HG02798 (cell line): ENCODE measurements around the gene TCIRG1.

Experiments
- ATAC-seq: cut with Tn5 transposase; IDR thresholded peaks from one replicate; pipeline ENCODE4 v1.9.1; 2021; ENCODE audit warnings: mild to moderate bottlenecking; ENCODE audit not compliant: unreplicated experiment, poor library complexity

TCIRG1 gene

DNA sequence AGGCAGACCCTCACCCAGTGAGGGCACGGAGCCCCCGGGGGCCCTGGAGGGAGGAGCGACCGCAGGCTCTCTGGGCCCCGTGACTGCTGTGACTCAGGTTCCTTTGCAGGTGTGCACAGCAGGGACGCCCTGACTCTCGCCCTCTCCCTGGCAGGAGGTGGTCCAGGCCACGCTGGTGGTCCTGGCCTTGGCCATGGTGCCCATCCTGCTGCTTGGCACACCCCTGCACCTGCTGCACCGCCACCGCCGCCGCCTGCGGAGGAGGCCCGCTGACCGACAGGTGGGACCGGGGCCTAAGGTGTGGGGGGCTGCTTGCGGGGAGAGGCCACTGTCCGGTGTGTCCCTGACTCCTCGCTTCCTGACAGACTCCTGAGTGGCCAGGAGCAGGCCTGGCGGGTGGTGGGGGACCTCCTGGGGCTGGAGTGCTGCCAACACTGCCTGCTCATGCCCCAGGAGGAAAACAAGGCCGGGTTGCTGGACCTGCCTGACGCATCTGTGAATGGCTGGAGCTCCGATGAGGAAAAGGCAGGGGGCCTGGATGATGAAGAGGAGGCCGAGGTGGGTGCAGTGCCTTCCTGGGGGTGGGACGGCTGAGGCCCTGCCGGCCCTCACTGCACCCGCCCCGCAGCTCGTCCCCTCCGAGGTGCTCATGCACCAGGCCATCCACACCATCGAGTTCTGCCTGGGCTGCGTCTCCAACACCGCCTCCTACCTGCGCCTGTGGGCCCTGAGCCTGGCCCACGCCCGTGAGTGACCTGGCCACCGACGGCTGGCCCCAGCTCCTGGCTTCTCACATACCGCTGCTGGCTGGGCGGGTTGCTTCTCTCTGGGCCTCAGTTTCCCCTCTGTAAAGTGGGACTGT, 10.9 kb downstream of the TCIRG1 start:
- ATAC-seq: no peak

DNA sequence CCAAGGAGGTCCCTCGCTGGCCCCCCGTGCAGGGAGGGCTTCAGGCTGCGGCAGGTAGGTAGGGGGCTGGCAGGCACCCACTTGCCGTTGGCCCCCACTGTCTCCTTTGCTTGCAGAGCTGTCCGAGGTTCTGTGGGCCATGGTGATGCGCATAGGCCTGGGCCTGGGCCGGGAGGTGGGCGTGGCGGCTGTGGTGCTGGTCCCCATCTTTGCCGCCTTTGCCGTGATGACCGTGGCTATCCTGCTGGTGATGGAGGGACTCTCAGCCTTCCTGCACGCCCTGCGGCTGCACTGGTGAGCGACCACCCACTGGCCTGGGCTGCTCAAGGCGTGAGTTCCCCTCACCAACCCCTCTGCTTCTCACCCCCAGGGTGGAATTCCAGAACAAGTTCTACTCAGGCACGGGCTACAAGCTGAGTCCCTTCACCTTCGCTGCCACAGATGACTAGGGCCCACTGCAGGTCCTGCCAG, 11.6 kb downstream of the TCIRG1 start:
- no peak for ATAC-seq

DNA sequence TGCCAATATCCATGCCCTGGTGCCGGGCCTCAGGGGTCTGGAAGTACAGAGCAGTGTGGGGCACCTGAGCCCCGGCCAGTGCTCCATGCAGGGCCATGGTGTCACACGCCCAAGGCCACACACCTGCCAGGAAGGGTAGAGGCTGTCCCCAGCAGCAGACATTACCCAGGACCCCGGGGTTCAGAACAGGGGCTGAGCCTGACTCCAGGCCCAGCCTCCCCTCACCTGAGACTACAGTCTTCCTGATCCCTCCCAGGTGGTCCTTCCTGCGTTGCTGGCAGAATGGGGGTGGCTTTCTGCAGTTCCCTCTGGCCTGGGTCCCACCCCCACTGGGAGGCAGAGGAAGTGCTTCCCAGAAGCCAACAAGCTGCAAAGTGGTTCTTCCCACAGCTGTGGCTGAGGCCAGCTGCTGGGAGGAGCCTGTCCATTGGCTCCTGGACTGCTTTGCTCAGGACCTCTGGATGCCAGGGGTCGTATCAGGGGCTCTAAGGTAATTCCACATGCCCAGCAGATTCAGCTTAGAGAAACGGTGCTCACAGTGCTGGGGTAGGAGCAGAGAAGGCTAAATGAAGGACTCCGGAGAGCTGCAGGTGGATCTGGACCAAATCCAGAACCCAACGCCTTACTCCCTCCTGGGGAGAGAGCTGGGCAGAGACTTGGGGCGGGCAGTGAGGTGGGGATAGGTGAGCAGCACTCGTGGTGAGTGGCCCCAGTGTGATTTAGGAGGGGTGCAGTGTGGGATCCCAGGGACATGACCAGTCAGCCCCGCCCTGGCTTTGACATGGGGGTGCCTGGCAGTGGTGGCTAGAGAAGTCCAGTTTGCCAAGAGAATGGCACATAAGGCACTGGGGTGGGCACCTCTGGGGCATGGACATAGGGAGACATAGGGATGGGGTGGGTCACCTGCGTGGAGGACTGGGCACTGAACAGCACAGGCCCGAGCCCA, 12.6 kb downstream of the TCIRG1 start:
- ATAC-seq: no peak

DNA sequence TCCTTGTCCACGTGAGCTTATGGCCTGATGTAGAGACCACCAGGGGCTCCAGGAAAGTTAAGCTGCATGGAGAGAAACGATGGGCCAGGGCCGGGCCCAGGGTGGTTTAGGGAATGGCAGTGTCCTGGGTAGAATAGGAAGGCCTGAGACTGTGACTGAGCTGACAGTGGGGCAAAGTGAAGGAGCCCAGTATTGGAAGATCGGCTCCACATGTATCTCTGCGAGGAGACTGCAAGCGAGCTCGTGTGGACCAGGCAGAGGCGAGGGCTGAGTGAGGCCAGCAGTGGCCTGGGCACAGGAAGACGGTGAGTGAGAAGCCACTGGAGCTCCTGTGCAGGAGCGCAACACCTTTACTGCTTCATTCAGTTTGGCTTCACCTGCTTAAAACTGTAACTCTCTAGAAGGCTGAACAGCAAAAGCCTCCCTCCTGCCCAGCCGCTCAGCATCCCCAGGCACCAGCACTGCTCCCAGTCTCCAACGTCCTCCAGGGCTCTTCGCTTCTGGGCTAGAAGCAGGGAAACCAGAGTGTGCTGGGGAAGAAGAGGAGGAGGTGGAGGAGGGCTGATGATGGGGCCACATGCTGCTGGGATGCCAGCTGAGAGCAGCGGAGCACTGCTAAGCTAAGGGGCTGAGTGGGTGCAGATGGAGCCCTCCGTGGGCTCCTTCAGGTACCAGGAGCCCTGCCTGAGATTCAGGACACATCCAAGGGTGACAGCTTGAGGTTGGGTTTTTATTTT, 13.5 kb downstream of the TCIRG1 start:
- ATAC-seq: no peak

DNA sequence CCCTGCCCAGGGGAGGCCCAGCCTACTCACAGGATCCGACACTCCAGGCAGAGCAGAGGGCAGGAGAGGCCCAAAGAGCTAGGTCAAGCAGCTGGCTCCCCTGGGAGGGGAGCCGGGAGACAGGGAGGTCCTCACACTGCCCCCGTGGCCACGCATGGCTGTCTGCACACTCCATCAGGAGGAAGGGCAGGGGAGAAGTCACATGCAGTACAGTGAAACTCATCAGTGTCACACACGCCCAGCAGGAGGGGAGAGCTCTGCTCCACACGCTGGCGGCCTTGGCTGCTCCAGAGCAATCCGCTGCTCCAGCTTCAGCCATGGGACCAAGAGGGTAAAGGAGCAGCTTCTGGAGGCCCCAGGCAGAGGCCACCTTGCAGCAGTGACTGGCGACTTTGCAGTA, 14.3 kb downstream of the TCIRG1 start:
- ATAC-seq: no peak

DNA sequence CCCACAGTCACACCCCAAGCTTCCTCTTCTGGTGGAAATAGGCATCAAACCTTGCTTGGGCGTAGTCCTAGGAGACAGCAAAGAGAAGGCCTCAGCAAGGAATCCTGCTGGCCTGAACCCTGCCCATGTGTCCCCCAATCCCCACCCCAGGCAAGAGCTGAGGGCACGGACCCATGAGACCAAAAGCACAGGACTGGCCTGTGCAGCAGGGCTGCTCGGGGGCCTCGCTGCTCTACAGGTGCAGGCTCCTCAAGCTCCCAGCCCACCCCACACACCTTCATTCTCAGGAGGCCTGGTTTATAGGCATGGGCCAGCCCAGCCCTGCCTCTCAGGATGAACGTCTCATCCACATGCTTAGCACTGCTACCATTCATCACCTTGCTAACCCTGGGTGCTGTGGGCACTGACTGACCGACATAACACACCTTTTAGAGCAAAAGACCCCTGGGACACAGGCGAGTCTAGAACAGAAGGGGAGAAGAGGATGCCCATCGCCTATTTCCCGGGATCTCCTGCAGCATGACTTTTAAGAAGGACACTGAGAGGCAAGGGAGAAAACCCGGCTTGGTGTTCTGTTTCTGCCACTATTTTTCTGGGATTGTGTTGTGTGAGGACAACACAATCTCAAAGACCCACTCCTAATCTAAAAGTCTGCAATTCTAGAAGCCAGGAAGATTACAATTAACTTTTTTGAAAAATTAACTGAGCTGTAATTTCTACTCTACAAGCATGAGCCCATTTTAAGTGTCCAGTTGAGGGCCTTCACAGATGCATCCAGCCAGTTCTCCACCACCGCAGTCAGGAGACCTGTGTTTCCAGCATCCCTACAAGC, 15.4 kb downstream of the TCIRG1 start:
- ATAC-seq: no peak

DNA sequence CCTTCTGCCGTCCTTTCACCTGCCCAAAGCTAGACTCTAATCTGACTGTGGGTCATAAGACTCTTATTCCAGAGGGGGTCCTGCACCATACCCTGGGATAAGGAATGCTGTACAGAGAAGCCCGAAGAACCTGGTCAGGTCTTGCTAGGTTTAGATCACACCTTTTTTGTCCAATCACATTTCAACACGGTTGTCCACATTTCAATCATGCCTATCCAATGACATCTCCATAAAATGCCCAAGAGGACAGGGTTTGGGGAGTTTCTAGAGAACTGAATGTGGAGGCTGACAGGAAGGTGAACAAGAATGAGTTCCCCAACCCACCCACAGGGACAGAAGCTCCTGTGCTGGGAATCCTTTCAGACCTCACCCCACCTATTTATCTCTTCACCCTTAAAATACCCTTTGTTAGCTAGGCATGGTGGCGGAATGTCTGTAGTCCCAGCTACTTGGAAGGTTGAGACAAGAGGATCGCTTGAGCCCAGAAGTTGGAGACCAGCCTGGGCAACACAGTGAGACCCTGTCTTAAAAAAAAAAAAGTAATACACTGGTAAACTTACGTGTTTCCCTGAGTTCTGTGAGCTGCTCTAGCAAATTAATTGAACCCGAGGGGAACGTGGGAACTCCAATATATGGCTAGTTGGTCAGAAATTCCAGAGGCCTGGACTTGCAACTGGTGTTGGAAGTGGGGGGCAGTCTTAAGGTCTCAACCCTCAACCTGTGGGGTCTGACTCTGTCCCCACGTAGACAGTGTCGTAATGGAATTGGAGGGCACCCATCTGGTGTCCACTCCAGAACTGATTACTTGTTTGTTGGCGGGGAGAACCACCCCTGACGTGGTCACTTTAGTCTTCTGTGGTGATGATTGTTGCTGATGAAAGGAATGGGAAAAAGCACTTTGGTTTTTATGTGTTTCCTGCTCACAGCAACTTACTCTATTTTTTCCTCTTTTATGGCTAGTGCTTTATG, 17.8 kb downstream of the TCIRG1 start:
- no peak for ATAC-seq

DNA sequence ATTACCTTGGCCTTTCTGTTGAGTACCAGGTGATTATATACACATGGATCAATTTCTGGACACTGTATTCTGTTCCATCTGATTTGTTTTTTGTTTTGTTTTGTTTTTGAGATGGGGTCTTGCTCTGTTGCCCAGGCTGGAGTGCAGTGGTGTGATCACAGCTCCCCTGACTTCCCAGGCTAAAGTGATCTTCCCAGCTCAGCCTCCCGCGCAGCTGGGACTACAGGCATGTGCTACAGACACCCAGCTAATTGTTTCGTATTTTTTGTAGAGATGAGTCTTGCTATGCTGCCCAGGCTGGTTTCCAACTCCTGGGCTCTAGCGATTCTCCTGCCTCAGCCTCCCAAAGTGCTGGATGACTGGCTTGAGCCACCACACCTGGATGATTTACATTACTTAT, 19.0 kb downstream of the TCIRG1 start:
- no peak for ATAC-seq

DNA sequence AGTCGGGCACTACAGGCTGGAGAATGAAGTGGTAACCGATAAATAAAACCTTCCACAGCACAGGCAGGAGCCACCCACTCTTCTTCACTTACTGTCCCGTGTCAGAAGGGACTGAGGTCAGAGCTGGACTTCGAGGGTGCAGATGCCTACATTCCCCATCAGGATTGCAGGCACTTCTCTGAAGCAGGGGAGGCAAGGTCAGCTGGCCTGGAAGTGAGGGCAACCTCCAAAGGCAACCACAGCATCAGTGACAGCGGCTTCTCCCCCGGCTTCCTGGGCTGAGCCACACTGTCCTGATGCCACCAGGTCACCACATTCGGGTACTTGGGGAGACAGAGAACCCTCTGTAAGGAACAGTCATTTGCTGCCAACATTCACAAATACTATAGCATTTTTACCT, 22.7 kb downstream of the TCIRG1 start:
- ATAC-seq: no peak

DNA sequence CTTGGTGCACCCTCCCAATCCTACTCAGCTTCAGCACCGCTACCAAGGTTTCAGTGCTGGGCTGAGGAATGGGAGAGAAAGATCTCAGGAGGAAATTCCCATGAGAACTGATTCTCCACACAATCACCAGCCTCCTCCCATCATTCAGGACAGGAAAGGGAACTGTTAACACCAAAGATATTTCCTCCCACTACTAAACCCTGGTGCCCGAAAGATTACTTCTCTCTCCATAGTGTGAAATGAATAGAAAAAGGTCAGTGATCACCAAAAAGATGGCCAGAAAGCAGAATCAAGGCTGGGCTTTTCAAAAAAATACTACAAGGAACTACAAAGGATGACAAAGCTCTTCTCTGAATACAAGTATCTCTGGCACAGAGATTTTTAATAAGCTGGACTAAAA, 26.1 kb downstream of the TCIRG1 start:
- no peak for ATAC-seq

DNA sequence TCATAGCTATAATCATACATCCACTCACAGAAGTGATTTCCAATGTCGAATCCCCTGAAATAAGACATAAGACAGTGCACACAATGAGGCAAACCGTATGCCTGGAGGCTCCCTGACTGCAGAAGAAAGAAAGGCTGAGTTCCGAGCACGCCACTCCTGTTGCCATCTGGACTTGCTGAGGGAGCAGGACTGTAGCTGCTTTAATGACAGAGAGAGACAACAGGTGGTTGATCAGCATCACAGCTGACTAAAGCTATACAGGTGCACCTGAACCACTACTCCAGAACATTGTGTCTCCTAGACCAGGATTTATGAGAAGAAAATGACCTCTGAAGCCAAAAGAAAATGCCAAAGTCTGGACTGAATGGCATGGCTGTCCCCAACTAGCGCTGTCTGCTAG, 27.0 kb downstream of the TCIRG1 start:
- ATAC-seq: no peak

DNA sequence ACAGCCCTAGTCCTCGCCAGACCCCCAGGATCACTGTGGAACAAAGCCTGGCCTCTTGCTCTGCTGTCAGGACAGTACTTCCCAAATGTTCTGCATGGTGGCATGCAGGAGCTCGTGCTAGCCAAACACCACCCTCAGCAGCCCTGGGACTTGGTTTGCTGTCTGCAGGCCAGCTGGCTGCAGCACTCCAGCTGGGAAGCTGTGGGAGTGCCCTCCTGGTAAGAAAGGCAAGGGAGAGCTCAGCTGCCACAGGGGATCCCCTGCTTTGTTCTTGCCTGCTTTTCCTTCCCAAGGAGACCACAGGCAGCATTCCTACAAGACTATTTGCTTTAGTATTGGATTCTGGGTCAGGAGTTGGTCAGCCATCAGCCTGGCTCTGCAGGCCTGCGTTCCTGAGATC, 27.9 kb downstream of the TCIRG1 start:
- no peak for ATAC-seq

DNA sequence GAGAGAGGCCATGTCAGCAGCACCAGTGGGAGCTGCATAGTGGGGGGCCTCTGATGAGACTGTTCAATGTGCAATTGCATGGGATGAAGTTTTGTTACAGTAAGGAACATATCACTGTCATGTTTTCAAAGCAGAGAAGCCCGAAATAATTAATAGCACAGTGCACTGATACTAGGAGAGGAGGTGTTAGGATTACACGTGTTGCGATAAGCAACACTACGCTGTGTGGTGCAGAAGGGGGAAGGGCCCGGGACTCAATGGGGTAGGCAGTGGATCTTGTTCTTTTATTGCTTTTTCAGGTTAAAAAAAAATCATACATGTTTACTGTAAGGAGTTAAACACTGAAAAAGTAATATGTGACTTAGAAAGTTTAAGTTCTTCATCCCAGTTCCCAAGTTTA, 29.2 kb downstream of the TCIRG1 start:
- ATAC-seq: no peak

DNA sequence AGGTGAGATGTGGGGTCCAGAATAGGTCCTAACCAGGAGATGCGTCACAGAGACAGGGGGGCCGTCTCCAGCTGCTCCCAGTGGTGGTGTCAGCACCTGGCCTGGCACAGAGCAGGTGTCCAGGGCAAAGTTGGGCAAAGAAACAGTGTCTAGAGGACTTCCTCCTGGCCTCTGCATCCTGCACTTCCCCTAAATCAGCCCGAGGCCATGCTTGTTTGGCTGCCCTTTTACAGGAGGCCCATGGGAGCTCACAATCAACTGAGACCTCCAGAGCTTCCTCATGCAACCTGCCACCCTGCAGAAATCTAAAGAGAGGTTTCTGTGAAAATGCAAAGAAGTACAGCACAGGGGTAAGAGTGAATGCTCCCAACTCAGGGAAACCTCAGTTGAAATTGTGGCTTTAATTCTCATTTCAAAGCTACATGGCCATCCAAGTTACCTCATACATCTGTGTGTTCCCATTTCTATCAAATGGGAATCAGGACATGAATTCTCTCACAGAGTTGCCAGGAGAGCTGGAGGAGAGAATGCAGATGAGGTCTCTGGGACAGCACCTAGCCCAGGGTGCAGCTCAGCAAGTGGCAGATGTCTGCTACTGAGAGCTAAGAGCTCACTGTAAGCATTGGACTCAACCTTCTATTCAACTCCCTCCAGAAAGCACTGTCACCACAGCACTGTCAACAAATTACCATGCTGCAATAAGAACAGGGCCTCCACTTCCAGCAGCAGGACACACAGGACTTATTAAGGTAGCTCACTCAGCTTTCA, 32.6 kb downstream of the TCIRG1 start:
- no peak for ATAC-seq

DNA sequence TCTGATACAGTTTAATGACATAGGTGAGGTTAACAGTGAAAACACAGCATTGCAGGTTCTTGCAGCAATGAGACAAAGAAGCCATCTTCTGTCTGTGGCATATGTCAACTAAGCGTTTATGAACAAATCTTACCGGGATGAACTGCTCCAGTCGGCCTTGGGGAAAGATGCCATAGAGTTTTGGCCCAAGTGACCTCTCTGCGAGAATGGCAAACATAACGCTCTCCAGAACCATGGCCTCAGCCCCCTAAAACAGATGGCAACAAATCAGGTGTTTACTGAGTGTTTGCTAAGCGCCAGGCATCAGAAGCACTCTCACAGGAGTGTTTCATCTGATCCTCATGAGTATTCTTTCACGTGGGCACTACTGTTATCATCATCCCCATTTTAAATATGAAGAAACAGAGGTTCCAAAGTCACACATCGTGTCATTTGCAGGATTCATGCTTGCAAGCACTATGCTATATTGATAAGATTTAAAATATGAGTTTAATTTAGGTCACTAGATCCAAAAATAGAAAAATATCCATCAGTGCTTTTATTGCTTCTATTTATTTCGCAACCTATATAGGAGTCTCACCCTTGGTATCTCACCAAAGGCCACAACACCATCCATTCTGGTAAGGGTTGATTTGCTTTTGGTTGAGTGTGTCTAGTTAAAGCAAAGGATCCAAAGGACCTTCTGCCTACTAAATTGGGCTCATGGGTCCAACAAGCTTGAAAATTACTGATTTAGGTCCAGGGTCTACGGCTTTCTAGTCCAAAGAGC, 35.9 kb downstream of the TCIRG1 start:
- ATAC-seq: no peak

DNA sequence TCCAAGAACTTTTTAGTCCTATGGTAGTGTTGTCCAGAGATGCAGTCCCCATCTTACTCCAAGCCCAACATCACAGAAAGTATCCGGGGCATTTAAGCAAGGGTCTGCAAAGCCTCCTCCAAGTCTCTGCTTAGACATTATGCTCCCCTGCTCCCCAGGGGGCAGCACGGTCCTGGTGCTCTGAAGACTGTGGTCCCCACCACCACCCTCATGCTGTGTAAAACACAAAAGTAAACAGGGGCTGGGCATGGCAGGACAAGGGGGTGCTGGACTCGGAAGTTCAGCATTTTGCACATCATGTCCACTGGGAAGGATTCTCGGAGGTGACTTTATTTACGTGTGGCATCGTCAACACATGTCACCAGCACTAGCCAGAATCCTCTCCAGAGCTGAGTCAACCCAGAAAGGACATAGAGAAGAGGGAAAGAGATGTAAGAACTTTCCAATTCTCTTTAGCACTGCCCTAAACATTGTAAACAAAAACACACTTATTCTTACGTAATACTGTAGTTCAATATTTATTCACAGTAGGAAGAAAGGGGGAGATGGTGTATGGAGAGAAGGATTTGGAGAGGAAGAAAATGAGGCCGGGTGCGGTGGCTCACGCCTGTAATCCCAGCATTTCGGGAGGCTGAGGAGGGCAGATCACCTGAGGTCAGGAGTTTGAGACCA, 37.7 kb downstream of the TCIRG1 start:
- ATAC-seq: no peak
